ENCODE measurements around the gene PCDHGC4.

Gene PCDHGC4

DNA sequence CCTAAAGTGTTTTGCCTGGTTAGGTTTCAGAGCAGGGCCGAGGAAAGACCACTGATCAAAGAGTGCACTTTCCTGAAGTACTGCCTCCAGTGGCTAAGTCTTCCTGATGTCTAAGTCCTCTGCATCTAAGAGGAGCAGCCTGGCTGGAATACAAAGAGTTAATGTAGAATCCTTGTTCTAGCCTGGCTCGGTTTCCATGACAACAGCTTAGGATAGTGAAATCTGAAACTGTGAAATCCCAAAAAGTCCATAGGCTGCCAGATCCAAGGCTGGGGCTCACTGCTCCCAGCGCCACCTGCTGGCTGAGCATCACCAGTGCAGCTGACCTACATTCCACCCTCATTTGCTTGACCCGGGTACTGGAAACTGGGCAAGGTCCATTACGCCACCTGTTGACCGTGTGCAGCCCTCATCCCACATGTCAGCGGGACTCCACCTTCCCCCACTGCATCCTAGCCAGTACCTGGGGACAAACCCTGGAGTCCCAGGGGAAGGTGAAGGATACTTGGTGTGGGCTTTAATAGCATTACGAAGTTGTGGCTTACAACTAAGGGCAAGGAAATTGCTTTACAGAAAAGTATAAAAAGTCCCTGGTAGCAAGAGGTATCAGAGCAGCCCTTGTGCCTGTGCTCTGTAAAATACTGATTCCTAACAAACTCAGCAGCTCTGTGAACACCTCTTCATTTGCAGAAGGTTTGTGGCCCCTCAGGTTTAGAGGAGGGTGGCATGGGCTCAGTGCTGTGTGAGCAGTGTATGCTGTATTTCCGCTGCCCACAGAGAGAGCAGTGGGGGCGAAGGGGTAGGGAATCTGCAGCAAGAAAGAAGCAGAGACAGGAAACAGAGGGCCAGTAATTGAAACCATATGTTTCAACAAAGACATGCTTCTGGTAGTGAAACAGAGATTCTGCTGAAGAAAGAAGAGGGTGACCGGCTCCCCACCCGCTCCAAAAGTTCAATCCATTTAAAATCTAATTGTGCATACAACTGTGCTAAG, 40.1 kb downstream of the PCDHGC4 start:
- in situ Hi-C loops (cut with HindIII; ENCODE audit: low sequenced_read_pairs) = loop anchor here (10.0 to 25.0 kb wide), 2 partner anchors 60 to 188 kb away; partner anchors contain the start of genes PCDHGA1, PCDHGA2 and PCDHGA3

DNA sequence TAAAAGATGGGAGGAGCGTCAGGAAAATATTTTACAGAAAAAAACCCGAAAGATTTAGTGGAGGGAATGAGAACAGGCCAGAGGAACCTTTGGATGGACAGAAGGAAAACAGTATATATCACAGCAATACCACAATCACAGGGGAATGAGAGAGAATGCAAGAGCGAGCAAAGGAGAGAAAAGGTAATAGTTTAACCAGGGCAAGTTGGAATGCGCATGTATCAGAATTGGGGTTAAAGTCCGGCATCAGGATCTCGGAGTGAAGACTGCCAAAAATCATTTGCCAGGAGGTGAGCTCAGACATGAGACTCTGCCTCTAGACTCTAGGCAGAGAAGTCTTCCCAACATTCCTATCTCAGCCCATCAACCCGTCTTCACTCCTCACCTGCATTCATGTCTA, 40.8 kb downstream of the PCDHGC4 start:
- in situ Hi-C loops (cut with HindIII; ENCODE audit: low sequenced_read_pairs) = loop anchor here (10.0 kb wide), 1 partner anchor 61 kb away; no protein-coding TSS in a partner anchor

DNA sequence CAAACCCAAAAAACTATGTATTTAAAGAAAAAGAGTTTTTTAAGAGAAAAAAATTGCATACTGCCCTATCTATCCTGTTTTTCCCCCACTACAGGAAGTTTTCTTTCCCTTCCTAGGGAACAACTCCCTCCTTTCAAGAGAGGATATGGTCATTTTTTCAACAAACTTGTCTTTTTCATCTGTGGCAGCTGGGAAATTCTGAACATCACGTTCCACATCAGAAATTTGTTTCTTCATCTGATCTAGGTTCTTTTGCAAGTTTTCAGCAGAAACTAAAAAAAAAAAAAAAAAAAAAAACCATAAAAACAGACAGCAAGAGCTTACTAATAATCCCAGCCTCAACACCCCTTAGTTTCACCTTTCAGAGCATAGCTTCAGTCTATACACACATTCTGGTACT, 42.6 kb downstream of the PCDHGC4 start:
- in situ Hi-C loops (cut with HindIII; ENCODE audit: low sequenced_read_pairs) = loop anchor here (10.0 kb wide), 1 partner anchor 63 kb away; no protein-coding TSS in a partner anchor

DNA sequence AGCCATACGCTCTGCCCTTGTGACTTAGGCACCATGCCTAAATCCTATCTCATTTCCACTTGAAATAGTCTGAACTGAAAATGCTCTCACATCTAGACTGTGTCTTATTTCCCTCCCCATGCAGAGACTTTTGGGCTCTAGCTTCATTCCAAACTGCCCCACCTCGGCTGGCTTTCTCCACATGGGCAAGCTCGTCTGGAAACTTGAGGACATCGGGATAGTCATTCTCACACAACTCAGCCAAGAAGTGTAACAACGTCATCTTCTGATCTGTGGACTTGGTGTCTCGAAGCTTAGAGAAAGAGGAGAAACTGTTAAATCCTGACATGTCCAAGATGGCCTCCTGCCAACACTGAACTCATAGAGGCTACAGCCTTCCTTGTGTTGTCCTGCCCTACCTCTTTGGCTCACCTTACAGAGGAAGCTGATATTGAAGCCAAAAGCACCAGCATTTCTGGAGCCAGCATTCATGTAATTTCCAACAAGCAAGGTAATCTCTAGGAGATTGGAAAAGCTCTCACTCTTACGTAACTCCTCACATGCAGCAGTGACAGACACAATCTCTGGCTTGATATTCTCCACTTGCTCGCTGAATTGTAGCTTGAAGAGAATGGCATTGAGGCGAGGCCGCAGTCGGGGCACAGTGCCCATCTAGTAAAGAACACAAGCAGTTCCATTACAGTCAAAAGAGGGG, 43.6 kb downstream of the PCDHGC4 start:
- in situ Hi-C loops (cut with HindIII; ENCODE audit: low sequenced_read_pairs) = loop anchor here (10.0 kb wide), 1 partner anchor 64 kb away; no protein-coding TSS in a partner anchor

DNA sequence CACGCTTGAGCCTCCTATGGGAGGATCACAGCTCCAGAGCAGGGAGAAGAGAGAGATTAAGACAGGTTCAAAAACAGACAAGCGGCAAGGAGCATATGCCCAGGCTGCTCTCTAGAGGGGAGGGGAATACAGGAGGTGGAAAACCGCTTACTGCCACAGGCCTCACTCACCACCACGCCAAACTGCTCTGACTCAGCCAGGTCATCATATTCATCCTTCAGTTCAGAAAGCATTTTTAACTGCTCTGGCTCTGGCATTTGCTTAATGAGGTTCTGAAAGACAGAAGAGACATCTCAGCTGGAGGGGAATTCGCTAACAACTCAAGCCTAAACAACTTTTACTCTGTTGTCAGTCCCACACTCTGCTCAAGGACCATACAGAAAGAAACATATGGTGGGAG, 44.2 kb downstream of the PCDHGC4 start:
- in situ Hi-C loops (cut with HindIII; ENCODE audit: low sequenced_read_pairs) = loop anchor here (10.0 kb wide), 1 partner anchor 64 kb away; no protein-coding TSS in a partner anchor

DNA sequence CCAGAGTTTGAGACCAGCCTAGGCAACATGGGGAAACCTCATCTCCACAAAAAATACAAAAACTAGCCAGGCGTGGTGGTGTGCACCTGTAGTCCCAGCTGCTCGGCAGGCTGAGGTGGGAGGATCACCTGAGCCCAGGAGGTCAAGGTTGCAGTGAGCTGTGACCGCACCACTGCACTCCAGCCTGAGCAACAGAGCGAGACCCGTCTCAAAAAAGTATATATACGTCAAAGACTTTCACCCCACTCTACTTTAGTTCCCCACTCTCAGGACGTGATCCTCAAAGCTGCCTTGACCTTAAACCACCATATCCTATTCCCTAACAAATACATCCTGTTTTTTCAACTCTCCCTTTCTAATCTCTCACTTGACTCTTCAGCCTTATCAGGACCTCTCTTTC, 45.0 kb downstream of the PCDHGC4 start:
- in situ Hi-C loops (cut with HindIII; ENCODE audit: low sequenced_read_pairs) = loop anchor here (10.0 kb wide), 1 partner anchor 65 kb away; no protein-coding TSS in a partner anchor

DNA sequence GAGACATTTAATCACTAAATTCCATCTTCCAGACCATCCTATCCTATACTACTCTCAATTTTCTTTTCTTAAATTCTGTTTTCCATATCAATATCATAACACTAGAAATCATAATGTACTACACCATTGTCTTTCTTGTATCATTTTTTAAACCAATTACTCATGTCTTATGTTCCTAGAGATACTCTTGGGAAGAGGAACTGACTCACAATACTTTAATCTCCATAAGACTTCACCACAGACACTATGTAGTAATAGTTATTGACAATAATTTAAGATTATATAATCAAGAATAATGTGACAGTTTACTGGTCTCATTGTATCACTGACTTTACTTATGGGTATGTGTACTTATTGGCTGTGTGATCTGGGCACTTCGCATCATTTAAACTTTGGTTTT, 47.9 kb downstream of the PCDHGC4 start:
- in situ Hi-C loops (cut with HindIII; ENCODE audit: low sequenced_read_pairs) = no loop called here

DNA sequence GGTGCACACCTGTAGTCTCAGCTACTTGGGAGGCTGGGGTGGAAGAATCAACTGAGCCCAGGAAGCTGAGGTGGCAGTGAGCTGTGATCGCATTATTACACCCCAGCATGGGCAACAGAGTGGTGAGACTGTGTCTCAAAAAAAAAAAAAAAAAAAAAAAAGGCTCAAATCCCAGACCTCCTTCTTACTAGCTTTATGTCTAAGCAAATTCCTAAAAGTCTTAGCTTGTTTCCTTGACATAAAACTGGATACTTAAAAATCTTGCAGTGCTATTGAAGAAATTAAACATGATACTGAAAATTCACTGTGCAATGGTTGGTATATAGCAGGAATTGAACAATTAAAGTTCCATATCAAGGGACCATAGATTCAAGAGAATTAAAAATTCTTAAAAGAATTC, 49.1 kb downstream of the PCDHGC4 start:
- in situ Hi-C loops (cut with HindIII; ENCODE audit: low sequenced_read_pairs) = no loop called here

DNA sequence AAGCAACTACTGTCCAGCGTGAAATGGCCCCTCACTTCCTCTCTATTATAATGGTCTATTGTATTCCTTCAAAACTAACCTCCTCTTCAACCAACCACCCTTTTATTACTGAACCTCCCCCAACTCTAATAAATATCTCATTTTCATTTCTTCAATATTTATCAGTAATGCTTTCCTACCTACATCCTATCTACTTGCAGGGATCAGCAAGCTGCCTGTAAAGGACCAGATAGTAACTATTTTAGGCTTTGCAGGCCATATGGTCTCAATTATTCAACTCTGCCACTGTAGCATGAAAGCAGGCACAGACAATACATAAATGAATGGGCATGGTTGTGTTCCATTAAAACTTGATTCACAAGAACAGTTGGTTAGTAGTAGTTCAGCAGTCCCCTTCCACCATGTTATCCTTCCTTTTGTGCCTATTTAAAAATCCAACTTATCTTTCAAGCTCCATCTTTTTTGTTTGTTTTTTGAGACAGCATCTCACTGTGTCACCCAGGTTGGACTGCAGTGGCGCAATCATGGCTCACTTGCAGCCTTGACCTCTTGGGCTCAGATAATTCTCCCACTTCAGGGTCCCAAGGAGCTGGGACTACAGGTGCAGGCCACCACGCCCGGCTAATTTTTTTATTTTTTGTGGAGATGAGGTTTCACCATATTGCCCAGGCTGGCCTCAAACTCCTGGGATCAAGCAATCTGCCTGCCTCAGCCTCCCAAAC, 49.8 kb downstream of the PCDHGC4 start:
- in situ Hi-C loops (cut with HindIII; ENCODE audit: low sequenced_read_pairs) = no loop called here

Data from DLD1 (cell line).